Endothelial cell of umbilical vein (primary cell): ENCODE measurements around the gene LRRC8C. TPM values are rescaled to one million over a fixed set of nuclear protein-coding genes. Genes with fewer than 3 reads are reported as not detected.
A peak's percentile ranks its signal among the peaks of the same experiment; 100 is the strongest.

ENCODE experiments used
- BruUV-seq: library from RNA; stranded (reverse); fragments of 400-500 nt; replicated peaks from 2 replicates; lab custom pipeline; 2021; lab: Mats Ljungman, UMichigan
- CTCF ChIA-PET: fragments of 300-600, 350-600 bp; sonication (Branson Sonifier 250); formaldehyde crosslinking; loops from one replicate; lab custom pipeline; 2021; ENCODE audit warnings: antibody characterized with exemption, inconsistent platforms; lab: Charles Lee
- POLR2A ChIA-PET: fragments of 300-600, 350-600 bp; sonication (Branson Sonifier 250); formaldehyde crosslinking; loops from one replicate; lab custom pipeline; 2021; ENCODE audit warnings: antibody characterized with exemption, inconsistent platforms; lab: Charles Lee
- DNase-seq: peaks from one replicate; pipeline ENCODE4 v3.0.0-alpha.2; 2011; ENCODE audit warnings: low read depth, low spot score
- FAIRE-seq: peaks from 2 replicates; lab custom pipeline; 2011; peaks lifted over from hg19 to GRCh38; lab: Jason Lieb, UNC
- H2AFZ ChIP-seq: 2 replicates; pipeline ENCODE4 v1.6.0; 2012; ENCODE audit warnings: low read depth, low read length, control low read depth, inconsistent platforms
- H3K27ac ChIP-seq: 2 replicates; pipeline ENCODE4 v1.5.1; 2011; ENCODE audit warnings: low read depth, mild to moderate bottlenecking, control low read depth, low read length, moderate library complexity; ENCODE audit not compliant: insufficient read depth
- H3K27me3 ChIP-seq, 2 experiments: 2 replicates each; pipeline versions ENCODE4 v1.6.0 to v1.6.1; 2011; ENCODE audit warnings: low read length in 2 of 2, mixed read lengths in 1 of 2; ENCODE audit not compliant: control insufficient read depth in 2 of 2, insufficient read depth in 2 of 2
- H3K36me3 ChIP-seq, 2 experiments: 2 replicates in 1 of 2; 3 replicates in 1 of 2; pipeline ENCODE4 v1.5.1; 2011; ENCODE audit warnings: low read length in 2 of 2, mild to moderate bottlenecking in 1 of 2, moderate library complexity in 1 of 2; ENCODE audit not compliant: control insufficient read depth in 2 of 2, insufficient read depth in 2 of 2; ENCODE audit errors: extremely low read depth in 1 of 2
- H3K4me1 ChIP-seq: 3 replicates; pipeline ENCODE4 v1.5.1; 2011; ENCODE audit warnings: mild to moderate bottlenecking, low read length; ENCODE audit not compliant: control insufficient read depth, insufficient read depth; ENCODE audit errors: extremely low read depth
- H3K4me2 ChIP-seq: 2 replicates; pipeline ENCODE4 v1.6.1; 2011; ENCODE audit warnings: low read length, control low read depth, mixed read lengths; ENCODE audit not compliant: insufficient read depth
- H3K4me3 ChIP-seq, 3 experiments: fragments of 200-600 bp in 1 of 3; sonication (generic), shearing (Covaris generic) in 1 of 3; replicated peaks in 1 of 3; 2 replicates each; pipeline ENCODE4 v1.5.1; 2011 to 2016; ENCODE audit warnings: control low read depth in 3 of 3, low read length in 3 of 3, mild to moderate bottlenecking in 2 of 3, inconsistent platforms in 1 of 3, low read depth in 1 of 3, moderate library complexity in 1 of 3; ENCODE audit not compliant: insufficient read depth in 1 of 3
- H3K79me2 ChIP-seq: 2 replicates; pipeline ENCODE4 v1.6.0; 2012; ENCODE audit warnings: low read length, inconsistent platforms; ENCODE audit not compliant: control insufficient read depth, insufficient read depth
- H3K9ac ChIP-seq: replicated peaks from 2 replicates; pipeline ENCODE3; 2011; ENCODE audit warnings: low read length, control low read depth; ENCODE audit not compliant: insufficient read depth; ENCODE audit errors: extremely low read depth
- H3K9me1 ChIP-seq: replicated peaks from 3 replicates; pipeline ENCODE4 v1.6.0; 2011; ENCODE audit warnings: mild to moderate bottlenecking, low read length; ENCODE audit not compliant: control insufficient read depth, insufficient read depth; ENCODE audit errors: extremely low read depth
- H3K9me3 ChIP-seq: replicated peaks from 2 replicates; pipeline ENCODE4 v1.5.1; 2012; ENCODE audit warnings: low read length, inconsistent platforms; ENCODE audit not compliant: control insufficient read depth, insufficient read depth
- H4K20me1 ChIP-seq: replicated peaks from 2 replicates; pipeline ENCODE3; 2011; ENCODE audit warnings: mild to moderate bottlenecking, low read length; ENCODE audit not compliant: control insufficient read depth, insufficient read depth; ENCODE audit errors: extremely low read depth
- EZH2 ChIP-seq: IDR thresholded peaks from 2 replicates; pipeline ENCODE4 v1.6.1; 2012; ENCODE audit warnings: borderline replicate concordance, low read depth, mild to moderate bottlenecking, moderate library complexity, low read length, inconsistent platforms; ENCODE audit not compliant: severe bottlenecking
- FOS ChIP-seq: IDR thresholded peaks from 2 replicates; pipeline ENCODE4 v1.6.1; 2011; ENCODE audit warnings: mild to moderate bottlenecking, low read length, moderate library complexity, borderline replicate concordance; ENCODE audit not compliant: insufficient read depth
- GATA2 ChIP-seq: IDR thresholded peaks from 2 replicates; pipeline ENCODE4 v1.7.0; 2011; ENCODE audit warnings: low read depth, mild to moderate bottlenecking, moderate library complexity, mixed read lengths, low read length; ENCODE audit not compliant: insufficient read length, insufficient read depth
- JUN ChIP-seq: IDR thresholded peaks from 2 replicates; pipeline ENCODE4 v1.6.1; 2011; ENCODE audit warnings: borderline replicate concordance, low read depth; ENCODE audit not compliant: insufficient read length, insufficient read depth
- MYC ChIP-seq: IDR thresholded peaks from one replicate; pipeline ENCODE4 v1.6.1; 2011; ENCODE audit warnings: mild to moderate bottlenecking, low read depth, low read length
- POLR2A ChIP-seq: IDR thresholded peaks from 2 replicates; pipeline ENCODE4 v1.6.1; 2012; ENCODE audit warnings: low read depth, mild to moderate bottlenecking, control low read depth, low read length
- POLR2AphosphoS5 ChIP-seq: IDR thresholded peaks from 2 replicates; pipeline ENCODE4 v1.6.1; 2012; ENCODE audit warnings: low read depth, mild to moderate bottlenecking, control low read depth, low read length, moderate library complexity; ENCODE audit not compliant: insufficient read depth
- dilution Hi-C: fragments of 300-500 bp; cut with MboI; formaldehyde crosslinking; loops from one replicate; pipeline ENCODE4 v1.15.0; 2019; ENCODE audit warnings: low sequenced_read_pairs; ENCODE audit not compliant: extremely low pct_ligation_motif_present
- intact Hi-C: fragments of 100-400 bp; cut with micrococcal nuclease; formaldehyde crosslinking; loops from one replicate; pipeline ENCODE4 v1.10.0; 2022
- polyA plus RNA-seq, 4 experiments: library from polyadenylated mRNA; depleted of rRNA in 3 of 4; stranded (reverse) in 3 of 4; unstranded in 1 of 4; fragments of >200 nt; gene quantifications; 2 replicates each; pipeline versions ENCODE4 v1.2.1 to v1.2.3, GENCODE V29; 2011 to 2012; ENCODE audit warnings: missing spikeins in 1 of 4
- total RNA-seq: library from RNA; stranded (reverse); gene quantifications from 2 replicates; pipeline ENCODE4 v1.2.3, GENCODE V29; 2021
- TF ChIP-seq, protein P1 (sequence below), 2 donors: IDR thresholded peaks; 1 replicate in 1 of 2; 2 replicates in 1 of 2; pipeline ENCODE4 v1.5.1; 2011; ENCODE audit warnings: low read length in 2 of 2, mild to moderate bottlenecking in 2 of 2, moderate library complexity in 2 of 2, control low read depth in 1 of 2, inconsistent platforms in 1 of 2, low read depth in 1 of 2; ENCODE audit not compliant: insufficient read depth in 1 of 2; ENCODE audit errors: extremely low read depth in 1 of 2
- TF ChIP-seq, protein P2 (sequence below): IDR thresholded peaks from 2 replicates; pipeline ENCODE4 v1.6.1; 2011; ENCODE audit not compliant: insufficient read depth, insufficient read length

Gene LRRC8C
- total and polyA plus RNA-seq, 2 donors (not counting 3 experiments of a cell fraction or from before 2014, with no cell fraction given) = 33.6 to 51.5 TPM

DNA sequence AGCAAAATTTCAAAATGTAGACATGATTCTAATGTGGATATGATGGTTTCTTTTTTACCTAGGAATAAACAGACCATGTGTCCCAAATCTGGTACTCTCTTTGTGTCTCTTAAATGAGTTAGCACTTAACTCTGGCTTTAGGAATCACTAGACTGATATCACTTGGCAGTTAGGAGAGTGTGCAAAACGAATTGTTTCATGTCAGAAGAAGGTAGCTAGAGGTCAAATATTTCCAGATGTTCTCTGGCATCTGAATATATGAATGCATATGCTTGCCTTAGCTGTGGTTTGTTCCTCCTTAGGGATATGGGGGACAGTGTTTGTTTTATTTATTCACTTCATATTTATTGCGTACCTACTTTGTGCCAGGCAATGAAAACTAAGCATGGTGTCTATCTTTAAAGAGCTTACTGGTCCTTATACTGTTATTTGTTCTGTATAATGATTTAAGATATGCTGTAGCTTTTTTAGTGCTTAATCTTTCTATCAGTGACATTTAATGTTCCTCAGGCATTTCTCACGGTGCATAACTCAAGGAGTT, 65.2 kb downstream of the LRRC8C start:
- CTCF ChIA-PET = interaction anchor here (0.6 to 2.5 kb wide), 4 partner anchors 12 to 744 kb away, joined by 3 to 16 read pairs (median 6); partner anchors contain the start of gene LRRC8C

More for the DNA sequence above, 65.2 kb downstream of the LRRC8C start:
- H2AFZ ChIP-seq = no peak overlapping the region
- no peaks in the 10 kb centered on the region for H3K9me1 ChIP-seq
- TSS peak; percentile 80 for BruUV-seq
- H3K27ac ChIP-seq = peak overlapping the region; percentile 54
- intact Hi-C loops = loop anchor here (1.0 kb wide), 1 partner anchor 12 kb away; no protein-coding TSS in a partner anchor
- H3K9ac ChIP-seq = peak overlapping the region; percentile 37
- peak overlapping the region; percentile 76 for H3K4me2 ChIP-seq
- H3K36me3 ChIP-seq = peaks cover 0 to 7% of the 10 kb centered on the region in 2 experiments
- POLR2A ChIA-PET = interaction anchor here (0.6 kb wide), 1 partner anchor 12 kb away, joined by 3 read pairs; no protein-coding TSS in a partner anchor
- no peaks in the 10 kb centered on the region for H4K20me1 ChIP-seq
- no peaks in the 10 kb centered on the region for H3K27me3 ChIP-seq
- no peak for FAIRE-seq
- H3K9me3 ChIP-seq = no peaks in the 10 kb centered on the region
- dilution Hi-C loops = no loop called here
- peaks cover 41% of the 10 kb centered on the region for H3K79me2 ChIP-seq
- H3K4me3 ChIP-seq = no peak overlapping the region
- peak; percentile 41 for DNase-seq
- TF ChIP-seq GATA2 (no peak), FOS (no peak), POLR2A (no peak), MYC (no peak), POLR2AphosphoS5 (no peak), JUN (no peak), EZH2 (no peak)
- TF ChIP-seq, protein P1, sequence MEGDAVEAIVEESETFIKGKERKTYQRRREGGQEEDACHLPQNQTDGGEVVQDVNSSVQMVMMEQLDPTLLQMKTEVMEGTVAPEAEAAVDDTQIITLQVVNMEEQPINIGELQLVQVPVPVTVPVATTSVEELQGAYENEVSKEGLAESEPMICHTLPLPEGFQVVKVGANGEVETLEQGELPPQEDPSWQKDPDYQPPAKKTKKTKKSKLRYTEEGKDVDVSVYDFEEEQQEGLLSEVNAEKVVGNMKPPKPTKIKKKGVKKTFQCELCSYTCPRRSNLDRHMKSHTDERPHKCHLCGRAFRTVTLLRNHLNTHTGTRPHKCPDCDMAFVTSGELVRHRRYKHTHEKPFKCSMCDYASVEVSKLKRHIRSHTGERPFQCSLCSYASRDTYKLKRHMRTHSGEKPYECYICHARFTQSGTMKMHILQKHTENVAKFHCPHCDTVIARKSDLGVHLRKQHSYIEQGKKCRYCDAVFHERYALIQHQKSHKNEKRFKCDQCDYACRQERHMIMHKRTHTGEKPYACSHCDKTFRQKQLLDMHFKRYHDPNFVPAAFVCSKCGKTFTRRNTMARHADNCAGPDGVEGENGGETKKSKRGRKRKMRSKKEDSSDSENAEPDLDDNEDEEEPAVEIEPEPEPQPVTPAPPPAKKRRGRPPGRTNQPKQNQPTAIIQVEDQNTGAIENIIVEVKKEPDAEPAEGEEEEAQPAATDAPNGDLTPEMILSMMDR (IDR thresholded peaks at IDR 0.05; ENCODE audit: extremely low read depth in 1 of 2, insufficient read depth in 1 of 2, low read depth in 1 of 2, low read length in 2 of 2) = no peak
- TF ChIP-seq, protein P2, sequence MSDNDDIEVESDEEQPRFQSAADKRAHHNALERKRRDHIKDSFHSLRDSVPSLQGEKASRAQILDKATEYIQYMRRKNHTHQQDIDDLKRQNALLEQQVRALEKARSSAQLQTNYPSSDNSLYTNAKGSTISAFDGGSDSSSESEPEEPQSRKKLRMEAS = no peak
- H3K4me1 ChIP-seq = peaks cover 65% of the 10 kb centered on the region
